NCI-H82 treated with DMSO at 0.1 percent for 48 hours (cell line): ENCODE measurements around the gene TBX5.

Experiments
- DNase-seq: peaks from one replicate; lab custom pipeline; 2025; ENCODE audit not compliant: unreplicated experiment; lab: John Stamatoyannopoulos, UW

Gene TBX5

DNA sequence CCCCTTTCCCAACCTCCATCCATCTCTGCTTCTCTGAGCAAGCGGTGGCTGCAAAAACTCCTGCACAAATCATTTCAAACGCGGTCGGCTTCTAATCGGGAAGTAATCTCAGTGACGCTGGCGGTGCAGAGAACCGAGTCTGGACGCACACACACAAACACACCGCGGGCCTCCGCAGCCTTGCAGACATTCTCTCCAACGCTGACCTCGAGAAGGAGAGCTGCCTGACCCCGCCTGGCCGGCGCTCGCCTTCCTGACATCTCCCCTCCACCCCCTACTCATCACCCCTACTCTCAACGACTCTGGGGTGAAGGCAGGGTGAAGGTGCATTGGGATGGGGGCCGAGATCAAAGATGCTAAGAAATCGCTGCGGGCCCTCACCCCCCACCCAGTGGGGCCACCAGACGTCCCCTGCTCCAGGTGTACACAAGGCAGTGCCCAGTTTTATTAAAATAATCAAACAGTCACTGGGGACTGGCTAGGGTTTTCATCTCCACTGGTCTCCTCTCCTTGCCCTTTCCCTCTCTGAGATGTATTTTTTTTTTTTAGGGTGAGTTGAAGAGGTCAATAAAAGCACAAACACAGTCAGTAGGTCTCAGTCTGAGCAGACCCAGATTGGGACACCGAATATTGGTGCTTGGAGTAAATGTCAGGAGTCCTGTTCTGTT lies 506 bp upstream of the TBX5 start:
- DNase-seq = no peak

DNA sequence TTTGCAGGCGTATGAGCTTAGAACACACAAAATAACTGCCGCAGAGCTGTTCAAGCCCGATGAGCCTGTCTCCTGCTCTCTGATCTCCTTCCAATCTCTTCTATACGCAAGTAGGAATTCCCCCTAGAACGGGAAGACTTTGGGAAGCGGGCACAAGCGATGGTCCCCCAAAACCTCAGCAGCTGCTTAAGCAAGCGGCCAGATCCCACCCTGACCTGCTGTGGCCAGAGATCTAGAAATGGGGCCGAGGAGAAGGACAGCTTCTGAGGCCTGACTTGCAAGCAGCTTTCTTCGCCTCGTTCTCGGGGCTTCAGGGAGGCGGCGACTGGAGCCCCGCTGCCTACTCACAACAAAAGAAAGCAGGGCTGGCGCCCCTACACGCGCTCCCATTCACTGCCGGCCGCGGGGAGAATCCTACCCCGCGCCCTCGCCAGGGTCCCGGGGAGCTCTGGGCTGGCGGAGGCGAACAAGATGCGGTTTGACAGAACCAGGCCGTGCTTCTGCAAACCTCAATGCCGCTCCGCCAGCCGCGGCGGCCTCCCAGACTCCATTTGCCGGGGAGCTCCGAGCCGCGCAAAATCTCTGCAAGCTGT lies 922 bp downstream of the TBX5 start:
- no peak for DNase-seq

DNA sequence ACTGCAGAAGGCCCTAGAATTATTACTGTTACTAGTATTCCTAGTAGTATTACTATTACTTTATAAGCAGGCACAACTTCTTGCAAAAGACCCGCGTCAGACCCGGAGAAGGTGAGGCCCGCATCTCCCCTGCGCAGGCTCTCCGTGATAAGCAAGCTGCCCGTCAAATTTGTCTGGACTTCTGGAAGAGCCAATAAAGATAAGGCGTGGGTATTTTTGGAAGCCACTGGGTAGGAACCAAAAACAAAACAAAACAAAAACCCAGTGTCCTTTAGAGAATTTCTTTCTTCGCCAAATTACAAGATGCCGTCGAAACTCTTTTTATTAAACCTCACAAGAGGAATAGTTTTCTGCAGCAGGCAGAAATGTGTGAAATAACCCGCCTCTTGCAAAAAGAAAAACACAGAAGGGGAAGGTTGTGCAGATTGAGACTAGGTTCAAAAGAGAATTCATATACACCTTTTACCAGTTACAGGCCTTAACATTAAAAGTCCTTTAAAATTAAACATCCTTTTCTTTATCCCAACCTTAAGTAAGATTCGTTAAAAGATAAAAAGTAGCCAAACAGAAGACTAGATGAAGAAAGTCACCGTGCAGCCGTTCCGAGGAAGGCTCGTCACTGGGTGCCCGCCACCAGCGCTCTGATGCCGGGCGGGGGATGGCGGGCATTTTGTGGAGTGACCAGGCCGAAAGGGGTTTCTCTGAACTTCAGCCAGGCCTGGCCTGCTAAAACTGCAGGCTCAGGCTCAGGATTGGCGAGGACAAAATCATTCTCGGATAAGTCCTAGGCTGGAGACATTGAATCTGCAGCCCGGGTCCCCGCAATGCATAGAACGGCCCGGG lies 1.6 kb downstream of the TBX5 start:
- DNase-seq = no peak

DNA sequence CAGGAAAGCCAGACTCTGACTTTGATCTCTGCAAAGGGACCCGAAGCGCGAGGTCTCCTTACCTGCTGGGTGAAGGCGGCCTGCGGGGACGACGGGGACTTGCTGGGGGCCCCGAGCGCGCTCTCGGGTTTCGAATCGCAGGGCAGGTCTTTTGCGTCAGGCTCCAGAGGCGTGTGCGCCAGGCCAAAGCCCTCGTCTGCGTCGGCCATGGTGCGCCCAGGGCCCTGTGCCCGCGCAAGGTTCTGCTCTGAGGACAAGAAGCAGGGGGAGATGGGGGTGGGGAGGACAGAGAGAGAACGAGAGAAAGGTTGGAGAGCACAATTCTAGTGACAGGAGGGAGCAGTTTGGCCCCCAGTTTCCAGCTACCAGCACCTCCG lies 2.3 kb downstream of the TBX5 start:
- no peak for DNase-seq

DNA sequence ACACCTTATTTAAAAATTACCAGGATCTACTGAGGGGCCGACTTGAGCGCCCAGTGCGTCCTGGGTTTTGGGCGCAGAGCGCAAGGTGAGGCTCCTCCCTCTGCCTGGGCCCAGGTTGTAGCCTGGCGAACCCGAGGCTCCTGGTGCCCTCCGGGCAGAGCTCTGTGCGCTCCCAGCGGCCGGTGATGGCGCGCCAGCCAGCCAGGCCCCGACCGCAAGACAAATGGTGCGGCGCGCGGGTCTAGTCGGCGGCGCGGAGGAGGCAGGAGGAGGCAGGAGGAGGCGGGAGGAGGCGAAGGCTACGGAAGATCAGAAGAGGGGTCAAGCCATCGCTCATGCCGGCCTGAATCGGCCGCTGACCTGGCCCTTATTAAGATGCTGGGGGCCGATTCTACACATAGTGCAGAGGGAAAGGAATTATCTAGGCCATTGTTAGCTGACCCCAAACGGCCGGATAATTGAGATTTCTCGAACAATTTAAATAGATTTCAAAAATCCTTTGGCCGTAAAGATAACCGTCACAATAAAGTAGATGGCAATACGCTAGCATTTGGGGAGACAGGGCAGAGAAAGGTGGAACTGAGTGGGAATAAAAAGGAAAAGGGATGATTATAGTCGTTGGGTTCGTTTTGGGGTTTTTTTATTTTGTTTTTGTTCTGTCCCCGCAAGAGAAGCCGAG lies 2.8 kb downstream of the TBX5 start:
- DNase-seq = no peak

DNA sequence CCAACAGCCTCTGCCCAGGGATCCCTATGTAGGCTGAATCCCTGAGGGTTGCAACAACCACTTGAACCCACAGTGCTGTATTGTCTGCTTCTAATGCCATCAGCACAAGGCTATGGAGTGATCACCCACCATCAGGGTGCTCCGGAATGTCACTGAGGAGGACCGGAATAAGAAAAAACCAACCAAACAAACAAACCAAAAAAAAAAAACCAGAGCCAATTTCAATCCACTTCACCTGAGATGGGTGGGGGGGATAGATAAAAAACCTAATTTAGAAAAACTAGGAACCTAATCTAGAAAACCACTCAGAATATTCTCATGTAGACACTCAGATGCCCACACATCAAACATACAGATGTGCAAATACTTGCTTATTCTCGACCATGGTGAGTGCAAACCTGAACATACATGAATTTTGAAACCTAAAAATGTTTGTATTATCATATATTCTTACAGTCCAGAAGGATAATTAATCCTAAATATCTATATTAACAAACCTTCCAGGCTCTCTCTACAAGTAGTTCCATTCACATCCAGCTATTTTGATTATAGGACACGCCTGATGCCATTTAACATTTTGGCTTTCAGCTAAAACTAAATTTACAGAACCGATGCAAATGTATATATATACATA lies 3.7 kb downstream of the TBX5 start:
- no peak for DNase-seq

DNA sequence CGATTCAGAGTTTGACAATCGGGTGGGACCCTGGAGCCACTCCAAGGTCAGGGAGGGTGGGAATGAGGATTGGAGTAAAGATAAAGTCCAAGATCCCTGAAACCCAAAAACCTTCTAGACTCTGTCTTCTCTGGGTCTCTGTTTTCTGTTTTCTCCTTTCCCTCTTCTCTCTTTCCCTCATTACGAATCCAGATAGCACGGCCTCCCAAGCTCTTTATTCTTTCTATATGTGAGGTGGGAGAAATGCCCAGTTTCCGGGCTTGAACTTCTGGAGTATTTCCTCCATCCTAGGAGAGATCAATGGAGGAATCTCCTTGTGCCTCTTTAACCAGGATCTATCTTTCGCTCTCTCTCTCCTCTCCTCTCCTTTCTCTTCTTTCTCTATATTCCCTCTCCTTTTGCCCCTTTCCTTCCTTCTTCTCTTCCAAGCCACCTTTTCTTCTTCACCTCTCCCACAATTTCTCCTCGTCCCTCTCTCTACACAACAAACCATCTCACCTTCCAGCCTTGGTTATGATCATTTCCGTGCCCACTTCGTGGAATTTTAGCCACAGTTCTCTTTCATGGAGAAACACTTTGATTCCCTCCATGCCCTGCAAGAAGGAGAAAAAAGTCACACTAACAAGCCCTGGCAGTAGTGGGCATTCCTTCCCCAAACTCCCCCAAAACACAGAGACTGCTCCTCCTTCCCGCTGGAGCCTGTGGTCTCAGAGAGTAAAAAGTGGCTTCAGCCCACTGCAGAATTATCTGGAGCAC lies 4.4 kb downstream of the TBX5 start:
- no peak for DNase-seq

DNA sequence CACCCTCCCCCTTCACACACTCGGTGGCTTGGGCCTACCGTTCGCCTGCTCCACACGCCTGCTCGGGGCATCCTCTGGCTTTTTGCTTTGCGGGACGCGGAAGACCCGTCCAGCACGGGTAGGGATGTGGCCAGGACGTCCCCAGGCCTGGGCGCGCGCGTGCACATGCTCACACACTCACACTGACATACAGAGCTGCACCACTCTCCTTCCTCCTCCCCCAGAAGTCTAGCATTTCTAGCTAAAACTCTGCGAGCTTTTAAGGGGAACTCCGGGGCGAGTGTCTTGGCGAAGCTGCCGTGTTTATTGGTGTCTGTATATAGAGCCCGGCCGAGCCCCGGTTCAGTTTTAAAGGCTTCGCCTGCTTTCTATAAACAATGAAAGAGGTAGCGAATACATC lies 5.0 kb downstream of the TBX5 start:
- no peak for DNase-seq

DNA sequence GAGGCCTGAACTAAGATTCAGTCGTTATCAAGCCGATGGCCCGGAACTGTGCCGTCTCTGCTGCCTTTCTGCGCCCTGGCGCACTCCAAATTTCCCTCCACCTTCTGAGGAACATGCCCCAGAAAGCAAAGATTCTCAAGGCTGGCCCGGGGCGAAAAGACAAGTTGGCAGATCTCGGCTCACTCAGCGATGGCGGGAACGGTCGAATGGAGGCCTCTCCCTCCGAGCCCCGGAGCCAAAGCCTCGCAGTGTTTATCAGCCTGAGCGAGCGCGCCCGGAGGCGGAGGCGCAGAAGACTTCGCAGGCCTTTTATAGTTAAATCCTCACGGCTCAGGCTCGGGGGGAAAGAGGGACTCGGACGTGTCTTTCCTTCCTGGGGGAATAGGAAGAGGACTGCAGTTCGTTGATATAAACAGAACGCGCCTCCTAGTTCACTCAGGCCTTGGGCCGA lies 5.6 kb downstream of the TBX5 start:
- DNase-seq = no peak

DNA sequence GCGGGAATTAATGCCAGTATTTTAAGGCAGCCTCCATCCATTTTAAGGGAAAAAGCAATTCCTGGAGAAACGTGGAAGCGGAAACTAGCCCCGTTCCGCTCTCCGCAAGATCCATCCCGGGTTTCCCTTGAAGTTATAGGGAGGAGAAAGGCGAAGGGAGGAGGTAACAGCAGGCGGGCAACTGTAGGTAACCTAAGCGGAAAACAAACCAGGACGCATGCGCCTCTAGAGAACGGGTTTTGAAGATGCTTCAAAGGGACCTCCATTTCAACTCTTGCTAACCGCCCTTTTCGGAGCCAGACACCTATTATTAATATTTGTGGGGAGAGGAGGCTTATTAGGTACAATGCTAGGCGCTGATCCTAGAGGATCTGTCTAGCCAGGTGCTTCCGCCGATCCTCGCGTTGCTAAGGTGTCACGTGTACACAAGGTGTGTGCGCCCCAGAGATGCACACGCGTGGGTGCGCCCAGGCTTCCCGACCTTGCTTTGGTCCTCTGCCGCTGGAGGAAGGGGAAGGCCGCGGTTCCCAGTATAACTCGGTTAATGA lies 6.2 kb downstream of the TBX5 start:
- DNase-seq = no peak

DNA sequence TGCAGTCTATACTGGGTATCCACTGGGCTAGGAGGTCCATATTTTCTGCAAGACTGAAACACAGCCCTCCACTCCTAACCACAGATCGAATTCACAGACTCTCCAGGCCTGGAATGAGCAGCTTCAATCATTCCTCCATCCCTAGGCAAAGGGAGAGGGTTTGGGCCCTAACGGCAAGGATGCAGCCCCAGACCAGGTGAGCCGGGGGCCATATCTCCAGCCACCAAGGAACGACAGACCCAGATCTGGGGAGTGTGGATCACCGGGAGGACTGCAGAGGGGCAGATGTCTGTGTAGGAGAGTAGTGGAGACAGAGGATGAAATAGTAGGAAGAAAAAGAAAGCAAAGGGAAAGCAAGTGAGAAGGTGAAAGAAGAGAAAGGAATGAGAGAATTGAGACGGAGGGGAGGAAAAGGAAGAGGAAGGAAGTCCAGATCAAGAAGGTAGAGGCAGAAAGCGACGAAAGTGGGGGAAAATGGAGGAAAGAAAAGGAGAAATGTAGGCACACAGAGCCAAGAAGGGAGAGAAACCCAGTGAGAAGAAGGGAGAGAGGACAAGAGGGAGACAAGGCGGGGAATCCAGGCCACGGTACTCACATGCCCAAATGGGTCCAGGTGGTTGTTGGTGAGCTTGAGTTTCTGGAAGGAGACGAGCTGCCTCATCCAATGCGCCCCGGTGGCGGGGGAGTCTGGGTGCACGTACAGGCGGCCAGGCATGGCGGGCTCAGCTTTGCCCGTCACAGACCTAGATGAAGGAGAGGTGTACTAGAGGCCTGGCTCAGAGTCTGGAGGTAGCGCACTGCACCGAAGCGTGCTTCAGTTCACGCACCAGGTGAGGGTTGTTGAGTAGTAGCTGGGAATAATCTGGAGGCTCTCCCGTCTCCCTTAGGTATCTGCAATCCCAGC lies 7.7 kb downstream of the TBX5 start:
- DNase-seq = no peak

DNA sequence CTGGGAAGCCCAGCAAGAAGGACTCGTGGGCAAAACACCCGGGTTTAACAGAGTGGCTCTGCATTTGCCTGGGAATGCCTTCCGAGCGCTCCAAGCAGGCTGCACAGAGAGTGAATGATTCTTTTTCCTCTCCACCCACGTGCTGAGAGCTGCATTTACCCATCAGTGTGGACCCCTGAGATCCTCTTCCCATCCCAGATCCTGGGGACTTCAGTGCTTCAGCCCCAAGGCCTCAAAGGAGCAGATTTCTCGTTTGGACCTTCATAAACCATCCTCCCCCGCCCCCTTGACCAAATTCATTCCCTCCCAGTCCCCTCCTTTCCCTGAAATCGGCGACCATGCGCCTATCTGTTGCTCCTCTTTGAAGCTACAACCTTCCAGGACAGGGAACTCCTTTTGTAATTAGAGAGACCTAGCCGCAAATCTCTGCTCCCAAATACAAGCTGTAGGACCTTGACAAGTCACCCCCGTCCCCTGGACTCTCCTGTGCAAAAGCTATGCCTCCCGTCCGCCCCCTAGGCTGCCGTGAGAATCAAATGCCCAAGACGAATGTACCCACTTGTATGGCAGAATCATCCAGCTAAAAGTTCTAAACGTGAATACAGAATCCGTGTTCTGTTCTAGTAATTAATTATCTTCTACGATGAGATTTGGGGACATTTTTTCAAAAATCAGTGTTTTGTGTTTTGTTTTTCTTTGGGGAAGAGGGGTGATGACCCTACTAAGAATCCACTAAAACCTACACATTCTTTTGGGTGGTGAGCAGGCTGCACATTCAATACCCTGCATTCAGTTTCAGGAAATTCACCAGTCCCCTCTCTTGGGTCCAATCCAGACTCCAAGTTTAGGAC lies 8.8 kb downstream of the TBX5 start:
- DNase-seq = no peak

DNA sequence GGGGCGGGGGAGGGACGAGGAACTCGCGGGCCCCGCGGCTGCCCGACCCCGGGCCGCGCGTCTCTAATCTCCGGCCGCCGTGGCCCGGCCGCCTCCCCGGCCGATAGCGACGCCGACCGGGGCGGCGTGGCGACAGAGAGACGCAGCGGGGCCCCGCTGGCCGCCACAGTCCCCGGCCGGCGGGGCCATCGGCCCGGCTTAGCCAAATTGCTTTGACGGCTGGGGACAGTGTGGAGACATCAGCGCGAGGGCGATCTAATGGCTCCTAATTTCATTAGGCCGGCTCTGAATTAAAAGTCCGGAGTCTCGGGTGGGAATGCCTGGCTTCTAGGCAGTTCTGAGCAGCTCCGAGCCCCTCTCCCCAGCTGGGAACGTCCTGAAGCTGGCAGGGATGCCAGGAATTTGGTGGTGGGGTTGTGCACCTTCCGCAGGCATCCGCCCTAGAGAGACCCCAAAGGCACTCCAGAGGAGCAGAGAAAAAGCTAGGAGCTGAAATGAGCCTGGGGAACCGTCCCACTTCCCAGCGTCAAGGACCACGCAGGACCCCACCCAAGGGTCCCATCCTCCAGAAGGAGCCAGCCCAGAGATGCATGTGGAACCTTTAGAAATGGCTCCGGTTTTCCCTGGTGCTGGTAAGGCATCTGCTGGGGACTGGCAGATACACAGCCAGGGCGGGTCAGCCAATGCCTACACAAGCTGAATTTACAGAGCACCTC lies 9.6 kb downstream of the TBX5 start:
- DNase-seq = no peak

DNA sequence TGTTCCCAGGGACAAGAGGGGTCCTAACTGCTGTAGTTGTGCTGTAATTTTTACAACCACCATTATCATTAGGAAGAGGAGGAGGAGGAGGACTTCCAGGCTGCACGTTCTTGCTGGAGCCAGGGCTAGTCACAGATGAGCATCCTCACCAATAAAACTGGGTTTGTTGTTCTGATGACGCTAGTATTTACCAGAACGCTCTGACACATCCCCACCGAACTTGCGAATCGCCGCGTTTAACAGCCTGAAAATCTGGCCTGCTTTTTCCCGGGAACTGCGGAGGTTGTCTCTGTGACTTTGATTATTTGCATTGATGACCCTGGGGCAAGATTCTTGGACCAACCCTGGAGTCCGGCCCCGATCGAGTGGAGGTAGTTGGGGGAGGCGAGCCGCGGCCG lies 10.2 kb downstream of the TBX5 start:
- DNase-seq = no peak

DNA sequence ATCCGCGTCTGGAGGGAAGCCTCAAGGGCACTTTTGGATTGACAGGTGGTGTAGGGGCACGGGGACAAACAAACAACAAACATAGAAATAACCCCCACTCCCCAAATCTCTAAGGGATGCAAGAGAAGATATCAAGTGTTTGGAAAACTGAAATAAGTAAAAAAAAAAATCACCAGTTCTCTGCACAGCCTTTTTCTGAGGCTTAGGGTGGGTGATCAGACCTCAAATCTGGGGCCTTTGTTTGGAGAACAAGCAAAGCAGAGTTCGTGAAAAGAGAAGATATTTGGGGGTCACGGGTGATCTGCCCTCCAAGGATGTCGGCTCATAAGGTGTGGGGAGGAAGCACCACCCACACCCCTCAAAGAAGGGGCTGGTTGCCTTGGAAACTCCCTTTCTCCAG lies 10.7 kb downstream of the TBX5 start:
- DNase-seq = no peak

DNA sequence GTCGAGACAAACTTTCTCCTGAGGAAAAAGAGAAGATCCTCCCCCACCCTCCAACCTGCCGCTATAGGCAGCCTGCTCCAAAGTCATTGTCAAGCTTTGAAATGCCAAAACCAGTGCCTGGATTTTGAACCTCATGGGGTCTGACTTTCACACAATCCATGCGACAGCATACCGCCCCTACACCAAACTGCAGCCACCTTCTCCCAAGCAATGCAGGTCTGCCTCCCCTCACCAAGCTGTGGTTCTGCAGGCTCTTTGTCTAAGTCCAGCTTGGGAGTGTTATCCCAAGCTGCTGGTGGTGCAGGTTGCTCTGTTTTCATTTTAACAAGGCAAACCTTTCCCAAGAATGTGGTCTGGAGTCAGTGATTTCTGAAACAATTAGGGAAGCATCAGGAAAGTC lies 12.4 kb downstream of the TBX5 start:
- no peak for DNase-seq

DNA sequence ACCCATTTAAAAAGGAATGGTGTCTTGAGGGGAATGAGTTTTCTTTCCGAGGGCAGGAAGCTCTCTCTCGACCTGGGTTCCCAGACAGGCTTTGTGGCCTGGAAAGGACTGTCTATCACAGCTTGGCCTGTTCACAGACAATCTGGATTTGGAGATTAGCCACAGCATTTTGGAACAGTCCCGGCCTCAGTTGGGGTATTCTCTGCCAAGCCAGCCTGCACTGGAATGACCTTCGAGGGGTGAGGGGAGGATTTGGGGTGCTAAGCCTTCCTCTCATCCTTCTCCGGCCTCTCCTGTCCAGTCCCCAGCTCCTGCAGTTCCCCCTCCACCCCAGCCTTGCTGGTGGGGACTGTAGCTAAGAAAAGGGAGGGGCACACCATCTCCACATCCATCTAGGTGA lies 13.0 kb downstream of the TBX5 start:
- no peak for DNase-seq

DNA sequence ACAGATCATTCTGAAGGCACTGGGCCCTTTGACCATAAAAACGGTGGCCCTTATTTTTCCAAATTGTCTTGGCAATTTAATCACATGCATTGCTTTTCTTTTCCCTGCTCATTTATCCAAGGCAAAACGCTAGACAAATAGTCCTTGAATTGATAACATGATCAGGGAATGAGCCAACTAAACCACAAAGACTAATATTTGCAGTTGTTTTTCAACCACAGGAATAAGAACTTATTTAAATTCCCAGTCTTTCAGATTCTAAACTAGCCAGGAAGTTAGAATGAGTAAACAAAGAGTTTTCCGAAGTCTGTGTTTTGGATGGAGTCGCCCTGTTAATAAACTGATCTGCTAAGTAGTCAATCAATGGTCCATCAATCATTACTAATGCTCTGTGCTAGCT lies 14.9 kb downstream of the TBX5 start:
- no peak for DNase-seq
